ENCODE results near the gene SLN. TPM values are rescaled to one million over a fixed set of nuclear protein-coding genes. Genes with fewer than 3 reads are reported as not detected.

The SLN gene
- total RNA-seq, 1 experiment from 2014 or later, result not detected

- H3K9me3 Mint-ChIP-seq, result no peaks in the 10 kb centered on the region
Observed at GRCh38 chr11:107747622-107748021, 35.8 kb upstream of the SLN start.

More at GRCh38 chr11:107747622-107748021, 35.8 kb upstream of the SLN start:
- H3K4ac ChIP-seq (ENCODE audit: low read depth, low read length), result no peak overlapping the region
- H2BK20ac ChIP-seq (ENCODE audit: low read depth, low read length, poor library complexity, severe bottlenecking), result no peak overlapping the region
- no peaks in the 10 kb centered on the region for H3K9me3 ChIP-seq (ENCODE audit: control insufficient read depth, low read depth, low read length)
- H3K27me3 Mint-ChIP-seq (ENCODE audit: low read depth), result no peaks in the 10 kb centered on the region; the same call in 1 of the 2 replicates
- peaks cover 2 to 4% of the 10 kb centered on the region in 2 experiments; a peak in 3 of 4 replicates for H3K4me1 Mint-ChIP-seq
- no peak overlapping the region for H3K18ac ChIP-seq (ENCODE audit: insufficient read length, low read depth, low read length)
- no peak overlapping the region for H3K9ac ChIP-seq (ENCODE audit: extremely low read depth, insufficient read length, low read length)
- no peak overlapping the region for H3K27ac ChIP-seq (ENCODE audit: insufficient read length, low read depth, low read length)
- H4K8ac ChIP-seq (replicated peaks; ENCODE audit: insufficient read length, low read depth, low read length), result no peak overlapping the region
- no CpG with 5 or more reads among the region's 2 CpGs for WGBS (ENCODE audit: extremely low coverage, insufficient read length, low lambda C conversion rate)
- no peak for DNase-seq
- H2BK12ac ChIP-seq (ENCODE audit: insufficient read length, low read depth, low read length), result no peak overlapping the region
- no peaks in the 10 kb centered on the region for H3K79me1 ChIP-seq (ENCODE audit: insufficient read depth, low read depth, low read length, poor library complexity, severe bottlenecking)
- no peak for TF ChIP-seq CTCF (conservative IDR thresholded peaks at IDR 0.05)
- no peak overlapping the region for H3K56ac ChIP-seq (ENCODE audit: insufficient read length, low read depth, low read length)
- H4K5ac ChIP-seq (ENCODE audit: insufficient read length, low read depth, low read length), result no peak overlapping the region
- no peak overlapping the region for H3K4me3 Mint-ChIP-seq
- H3K27ac Mint-ChIP-seq, result no peak overlapping the region
- no peak overlapping the region for H2BK120ac ChIP-seq (ENCODE audit: low read depth, low read length, poor library complexity, severe bottlenecking)
- no peak overlapping the region for H2AFZ ChIP-seq (ENCODE audit: low read length)
- no peak overlapping the region for H3K23ac ChIP-seq (ENCODE audit: insufficient read length, low read depth, low read length)
- no peaks in the 10 kb centered on the region for H3K23me2 ChIP-seq (ENCODE audit: insufficient read length, low read depth, low read length, poor library complexity, severe bottlenecking)
- H3K79me2 ChIP-seq (ENCODE audit: insufficient read depth, low read length), result no peaks in the 10 kb centered on the region
- no peak overlapping the region for H3K14ac ChIP-seq (ENCODE audit: insufficient read depth, low read length)
- no peaks in the 10 kb centered on the region for H3K27me3 ChIP-seq (ENCODE audit: insufficient read depth, low read length)
- H3K4me2 ChIP-seq (ENCODE audit: insufficient read depth, insufficient read length, low read length), result no peak overlapping the region
- H2BK15ac ChIP-seq (ENCODE audit: low read depth, low read length), result no peak overlapping the region
- H2BK5ac ChIP-seq (ENCODE audit: insufficient read length, low read length), result no peak overlapping the region
- H3T11ph ChIP-seq (ENCODE audit: low read length), result no peak overlapping the region
- H3K4me1 ChIP-seq (ENCODE audit: insufficient read depth, low read length), result no peaks in the 10 kb centered on the region
- H2AK5ac ChIP-seq (ENCODE audit: insufficient read length, low read length), result no peak overlapping the region
- H3K36me3 Mint-ChIP-seq (ENCODE audit: insufficient read depth in 1 of 3, low read depth in 3 of 3), result no peaks in the 10 kb centered on the region
- no peaks in the 10 kb centered on the region for H4K20me1 ChIP-seq (ENCODE audit: control insufficient read depth, insufficient read depth, insufficient read length)
- no peak overlapping the region for H4K91ac ChIP-seq (ENCODE audit: insufficient read length, low read depth, low read length)
